ENCODE measurements around the gene PRKCD.

Gene PRKCD

DNA sequence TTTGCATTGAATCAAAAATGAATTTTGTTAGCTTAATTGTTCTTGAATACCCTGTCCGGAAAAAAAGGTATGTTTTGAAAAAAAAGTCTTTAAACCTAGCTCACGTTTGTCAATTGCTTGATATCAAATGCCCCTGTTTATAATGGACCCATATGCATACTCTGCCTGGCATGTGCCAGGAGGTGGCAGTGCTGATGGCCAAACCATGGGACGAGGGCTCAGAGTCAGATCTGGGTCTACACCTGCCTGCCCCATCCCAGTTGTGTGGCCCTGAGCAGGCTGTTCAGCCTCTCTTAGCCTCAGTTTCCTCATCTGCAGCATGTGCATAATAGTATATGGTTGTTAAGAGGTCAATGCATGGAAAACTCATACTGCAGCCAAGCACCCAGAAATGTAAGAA, 38.8 kb downstream of the PRKCD start:
- H3K4me3 ChIP-seq (ENCODE audit: insufficient read length, low read depth): no peak overlapping the region
- no peaks in the 10 kb centered on the region for H3K36me3 ChIP-seq (ENCODE audit: insufficient read depth, insufficient read length, low read length)
- TF ChIP-seq SUZ12 (IDR thresholded peaks at IDR 0.05; ENCODE audit: extremely low read depth, insufficient read depth, insufficient read length) (no peak), YY1 (IDR thresholded peaks at IDR 0.05; ENCODE audit: insufficient read depth, insufficient read length) (no peak), ZNF274 (IDR thresholded peaks at IDR 0.05; ENCODE audit: low read depth, low read length) (no peak)
- H3K4me1 ChIP-seq (ENCODE audit: insufficient read depth, insufficient read length): peaks cover 4% of the 10 kb centered on the region
- H3K9me3 ChIP-seq (ENCODE audit: insufficient read depth, low read length): no peaks in the 10 kb centered on the region; the same call in 1 of the 2 replicates
- H3K27me3 ChIP-seq (ENCODE audit: insufficient read depth, insufficient read length): no peaks in the 10 kb centered on the region
- no peak overlapping the region for H3K9ac ChIP-seq (ENCODE audit: insufficient read length, low read depth)
- no peak for DNase-seq (ENCODE audit: low read depth, low spot score)

GRCh38 chr3:53200501-53201498, 39.8 kb downstream of the PRKCD start:
- no peak for TF ChIP-seq SUZ12 (IDR thresholded peaks at IDR 0.05; ENCODE audit: extremely low read depth, insufficient read depth, insufficient read length)
- TF ChIP-seq ZNF274 (IDR thresholded peaks at IDR 0.05; ENCODE audit: low read depth, low read length): no peak
- TF ChIP-seq YY1 (IDR thresholded peaks at IDR 0.05; ENCODE audit: insufficient read depth, insufficient read length): no peak
- H3K9me3 ChIP-seq (ENCODE audit: insufficient read depth, low read length): no peaks in the 10 kb centered on the region; the same call in 1 of the 2 replicates
- H3K4me1 ChIP-seq (ENCODE audit: insufficient read depth, insufficient read length): peaks cover 4% of the 10 kb centered on the region
- no peak for DNase-seq (ENCODE audit: low read depth, low spot score)
- H3K4me3 ChIP-seq (ENCODE audit: insufficient read length, low read depth): no peak overlapping the region
- no peaks in the 10 kb centered on the region for H3K27me3 ChIP-seq (ENCODE audit: insufficient read depth, insufficient read length)
- H3K9ac ChIP-seq (ENCODE audit: insufficient read length, low read depth): no peak overlapping the region
- no peaks in the 10 kb centered on the region for H3K36me3 ChIP-seq (ENCODE audit: insufficient read depth, insufficient read length, low read length)

DNA sequence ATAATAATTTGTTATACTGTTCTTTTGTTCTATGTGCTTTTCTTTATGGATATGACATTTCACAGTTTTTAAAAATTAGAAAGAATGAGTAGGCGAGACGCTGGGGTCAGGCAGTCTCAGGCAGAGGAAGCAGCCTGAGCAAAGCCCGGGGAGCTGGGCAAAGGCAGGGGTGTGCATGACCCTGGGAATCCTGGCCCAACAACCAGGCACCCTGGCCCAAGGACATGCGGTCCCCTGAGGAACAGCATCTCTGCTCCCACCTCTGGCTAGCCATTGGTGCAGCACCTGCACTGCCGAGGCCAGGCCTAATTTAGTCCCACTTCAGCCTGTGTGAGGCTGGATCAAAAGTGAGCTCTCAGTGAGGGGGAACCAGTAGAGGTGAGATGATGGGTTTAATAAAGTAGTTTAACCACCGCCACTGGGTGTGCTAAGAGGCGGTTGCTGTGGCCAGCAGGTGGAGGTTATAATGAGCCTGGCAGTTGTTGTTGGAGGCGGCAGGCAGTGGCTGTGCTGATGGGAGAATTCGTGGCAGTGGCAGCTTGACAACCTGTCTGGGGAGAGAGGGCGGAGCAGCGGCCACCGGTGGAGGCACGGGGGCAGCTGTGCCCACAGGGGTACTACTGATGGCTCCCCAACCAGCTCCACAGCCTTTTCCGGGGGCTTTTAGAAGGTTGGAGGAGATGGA, 41.5 kb downstream of the PRKCD start:
- Histone ChIP-seq H3K4me3 (ENCODE audit: insufficient read length, low read depth) (no peak overlapping the region), H3K27me3 (ENCODE audit: insufficient read depth, insufficient read length) (no peaks in the 10 kb centered on the region), H3K9me3 (ENCODE audit: insufficient read depth, low read length) (no peaks in the 10 kb centered on the region; the same call in 1 of the 2 replicates), H3K36me3 (ENCODE audit: insufficient read depth, insufficient read length, low read length) (no peaks in the 10 kb centered on the region), H3K4me1 (ENCODE audit: insufficient read depth, insufficient read length) (no peaks in the 10 kb centered on the region), H3K9ac (ENCODE audit: insufficient read length, low read depth) (no peak overlapping the region)
- no peak for TF ChIP-seq YY1 (IDR thresholded peaks at IDR 0.05; ENCODE audit: insufficient read depth, insufficient read length)
- TF ChIP-seq SUZ12 (IDR thresholded peaks at IDR 0.05; ENCODE audit: extremely low read depth, insufficient read depth, insufficient read length): no peak
- no peak for TF ChIP-seq ZNF274 (IDR thresholded peaks at IDR 0.05; ENCODE audit: low read depth, low read length)
- DNase-seq (ENCODE audit: low read depth, low spot score): no peak

DNA sequence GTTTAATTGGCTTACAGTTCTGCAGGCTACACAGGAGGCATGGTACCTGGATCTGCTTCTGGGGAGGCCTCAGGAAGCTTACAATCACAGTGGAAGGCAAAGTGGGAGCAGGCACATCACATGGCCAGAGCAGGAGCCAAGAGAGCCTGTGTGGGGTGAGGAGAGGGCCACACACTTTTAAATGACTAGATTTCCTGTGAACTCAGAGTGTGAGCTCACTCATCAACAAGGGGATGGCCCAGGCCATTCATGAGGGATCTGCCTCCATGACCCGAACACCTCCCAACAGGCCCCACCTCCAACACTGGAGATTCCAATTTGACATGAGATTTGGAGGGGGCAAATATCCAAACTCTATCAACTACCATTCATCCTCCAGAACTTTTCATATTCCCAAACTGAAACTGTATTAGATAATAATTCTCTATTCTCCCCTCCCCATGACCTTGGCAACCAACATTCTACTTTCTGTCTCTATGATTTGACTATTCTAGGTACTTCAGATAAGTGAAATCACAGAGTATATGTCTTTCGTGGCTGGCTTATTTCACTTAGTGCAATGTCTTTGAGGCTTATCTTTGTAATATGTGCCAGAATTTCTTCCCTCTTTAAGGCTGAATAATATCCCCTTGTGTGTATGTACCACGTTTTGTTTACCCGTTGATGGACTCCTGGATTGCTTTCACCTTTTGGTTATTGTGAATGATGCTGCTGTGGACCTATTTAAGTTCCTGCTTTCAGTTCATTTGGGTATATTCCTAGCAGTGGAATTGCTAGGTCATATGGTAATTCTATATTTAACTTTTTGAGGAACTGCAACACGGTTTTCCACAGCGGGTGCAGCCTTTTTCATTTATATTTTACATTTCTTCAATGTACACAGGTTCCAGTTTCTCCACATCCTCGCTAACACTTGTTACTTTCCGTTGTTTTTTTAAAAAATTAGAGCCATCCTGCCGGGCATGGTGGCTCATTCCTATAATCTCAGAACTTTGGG, 51.0 kb downstream of the PRKCD start:
- Histone ChIP-seq H3K36me3 (ENCODE audit: insufficient read depth, insufficient read length, low read length) (no peaks in the 10 kb centered on the region), H3K9ac (ENCODE audit: insufficient read length, low read depth) (no peak overlapping the region), H3K4me1 (ENCODE audit: insufficient read depth, insufficient read length) (no peaks in the 10 kb centered on the region), H3K4me3 (ENCODE audit: insufficient read length, low read depth) (no peak overlapping the region), H3K9me3 (ENCODE audit: insufficient read depth, low read length) (peaks cover 19% of the 10 kb centered on the region), H3K27me3 (ENCODE audit: insufficient read depth, insufficient read length) (no peaks in the 10 kb centered on the region)
- TF ChIP-seq YY1 (IDR thresholded peaks at IDR 0.05; ENCODE audit: insufficient read depth, insufficient read length): no peak
- no peak for TF ChIP-seq SUZ12 (IDR thresholded peaks at IDR 0.05; ENCODE audit: extremely low read depth, insufficient read depth, insufficient read length)
- TF ChIP-seq ZNF274 (IDR thresholded peaks at IDR 0.05; ENCODE audit: low read depth, low read length): no peak
- no peak for DNase-seq (ENCODE audit: low read depth, low spot score)

DNA sequence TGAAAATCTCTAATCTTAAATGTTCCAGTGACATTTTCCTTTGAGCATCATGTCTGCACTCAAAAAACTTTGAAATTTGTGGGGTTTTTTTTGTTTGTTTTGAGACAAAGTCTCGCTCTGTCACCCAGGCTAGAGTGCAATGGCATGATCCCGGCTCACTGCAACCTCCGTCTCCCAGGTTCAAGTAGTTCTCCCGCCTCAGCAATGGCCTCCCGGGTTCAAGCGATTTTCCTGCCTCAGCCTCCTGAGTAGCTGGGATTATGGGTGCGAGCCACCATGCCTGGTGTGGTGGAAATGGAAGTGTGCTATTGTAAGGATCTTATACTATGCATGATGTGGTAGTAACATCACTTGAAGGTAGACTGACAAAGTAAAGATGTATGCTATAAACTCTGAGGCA, 52.3 kb downstream of the PRKCD start:
- TF ChIP-seq SUZ12 (IDR thresholded peaks at IDR 0.05; ENCODE audit: extremely low read depth, insufficient read depth, insufficient read length) (no peak), YY1 (IDR thresholded peaks at IDR 0.05; ENCODE audit: insufficient read depth, insufficient read length) (no peak), ZNF274 (IDR thresholded peaks at IDR 0.05; ENCODE audit: low read depth, low read length) (no peak)
- no peak overlapping the region for H3K4me3 ChIP-seq (ENCODE audit: insufficient read length, low read depth)
- peaks cover 2% of the 10 kb centered on the region for H3K4me1 ChIP-seq (ENCODE audit: insufficient read depth, insufficient read length)
- H3K27me3 ChIP-seq (ENCODE audit: insufficient read depth, insufficient read length): no peaks in the 10 kb centered on the region
- no peaks in the 10 kb centered on the region for H3K36me3 ChIP-seq (ENCODE audit: insufficient read depth, insufficient read length, low read length)
- no peak overlapping the region for H3K9ac ChIP-seq (ENCODE audit: insufficient read length, low read depth)
- peaks cover 14% of the 10 kb centered on the region for H3K9me3 ChIP-seq (ENCODE audit: insufficient read depth, low read length)
- DNase-seq (ENCODE audit: low read depth, low spot score): no peak

DNA sequence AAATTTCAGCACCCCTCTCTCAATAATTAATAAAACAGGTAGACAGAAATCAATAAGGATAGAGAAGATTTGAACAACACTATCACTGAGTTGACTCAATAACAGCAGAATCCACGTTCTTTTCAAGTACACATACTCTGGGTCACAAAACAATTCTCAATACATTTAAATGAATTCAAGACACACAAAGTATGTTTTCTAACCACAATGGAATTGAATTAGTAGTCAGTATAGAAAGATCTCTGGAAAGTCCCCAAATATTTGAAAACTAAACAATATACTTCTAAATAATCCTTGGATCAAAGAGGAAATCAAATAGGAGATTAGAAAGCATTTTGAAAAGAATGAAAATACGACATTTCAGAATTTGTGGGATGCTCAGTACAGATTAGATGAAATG, 54.8 kb downstream of the PRKCD start:
- no peaks in the 10 kb centered on the region for H3K36me3 ChIP-seq (ENCODE audit: insufficient read depth, insufficient read length, low read length)
- H3K9me3 ChIP-seq (ENCODE audit: insufficient read depth, low read length): no peaks in the 10 kb centered on the region
- peaks cover 2% of the 10 kb centered on the region for H3K4me1 ChIP-seq (ENCODE audit: insufficient read depth, insufficient read length)
- no peak overlapping the region for H3K9ac ChIP-seq (ENCODE audit: insufficient read length, low read depth)
- no peak overlapping the region for H3K4me3 ChIP-seq (ENCODE audit: insufficient read length, low read depth)
- no peak for TF ChIP-seq SUZ12 (IDR thresholded peaks at IDR 0.05; ENCODE audit: extremely low read depth, insufficient read depth, insufficient read length)
- no peak for TF ChIP-seq ZNF274 (IDR thresholded peaks at IDR 0.05; ENCODE audit: low read depth, low read length)
- TF ChIP-seq YY1 (IDR thresholded peaks at IDR 0.05; ENCODE audit: insufficient read depth, insufficient read length): no peak
- DNase-seq (ENCODE audit: low read depth, low spot score): no peak
- H3K27me3 ChIP-seq (ENCODE audit: insufficient read depth, insufficient read length): no peaks in the 10 kb centered on the region

Data from NT2/D1 (cell line).